Suprapubic skin (tissue), 4 donors: ENCODE results near the gene NINL. TPM values are rescaled to one million over a fixed set of nuclear protein-coding genes. Genes with fewer than 3 reads are reported as not detected.

Experiments
- DNase-seq, 2 donors: peaks; one replicate each; pipeline ENCODE4 v3.0.0-alpha.2; 2019; ENCODE audit warnings: low spot score in 2 of 2
- H3K27ac ChIP-seq: fragments of 200-600 bp; sonication (generic); one replicate; pipeline ENCODE4 v1.5.1; 2019
- H3K27me3 ChIP-seq: fragments of 200-600 bp; sonication (generic); one replicate; pipeline ENCODE4 v1.5.1; 2019
- H3K36me3 ChIP-seq: fragments of 200-600 bp; sonication (generic); one replicate; pipeline ENCODE4 v1.5.1; 2019
- H3K4me1 ChIP-seq: fragments of 200-600 bp; sonication (generic); one replicate; pipeline ENCODE4 v1.5.1; 2019
- H3K4me3 ChIP-seq: fragments of 200-600 bp; sonication (generic); one replicate; pipeline ENCODE4 v1.5.1; 2019; ENCODE audit warnings: mild to moderate bottlenecking
- H3K9me3 ChIP-seq: fragments of 200-600 bp; sonication (generic); one replicate; pipeline ENCODE4 v1.5.1; 2019
- EP300 ChIP-seq: sonication (generic); formaldehyde crosslinking; IDR thresholded peaks from one replicate; pipeline ENCODE4 v1.6.1; 2017; ENCODE audit warnings: antibody characterized with exemption
- POLR2A ChIP-seq, 2 donors: fragments of 450-650 bp; IDR thresholded peaks; one replicate each; pipeline ENCODE4 v1.6.1; 2017; ENCODE audit warnings: antibody characterized with exemption in 2 of 2, mild to moderate bottlenecking in 2 of 2, moderate library complexity in 2 of 2
- POLR2AphosphoS5 ChIP-seq, 3 donors: sonication (generic); formaldehyde crosslinking; IDR thresholded peaks; one replicate each; pipeline ENCODE4 v1.6.1; 2017; ENCODE audit warnings: antibody characterized with exemption in 3 of 3
- WGBS: methylation state at CpG from one replicate; pipeline ENCODE4 v1.1.5; 2018; 5-methylcytosine and 5-hydroxymethylcytosine counted together
- total RNA-seq, 4 donors: library from RNA; depleted of rRNA; stranded (reverse); fragments of >200 nt; gene quantifications; one replicate each; pipeline ENCODE4 v1.1.0, GENCODE V29; 2016
- TF ChIP-seq, protein P1 (sequence below), 2 donors: fragments of 200-600 bp in 1 of 2; fragments of 450-650 bp in 1 of 2; sonication (generic) in 1 of 2; IDR thresholded peaks; one replicate each; pipeline ENCODE4 v1.5.1; 2016 to 2019; ENCODE audit warnings: antibody characterized with exemption in 2 of 2, mild to moderate bottlenecking in 1 of 2, moderate library complexity in 1 of 2

Gene NINL
- total RNA-seq, 4 donors from 2014 or later: 2.0 to 6.9 (median 2.6) TPM

DNA sequence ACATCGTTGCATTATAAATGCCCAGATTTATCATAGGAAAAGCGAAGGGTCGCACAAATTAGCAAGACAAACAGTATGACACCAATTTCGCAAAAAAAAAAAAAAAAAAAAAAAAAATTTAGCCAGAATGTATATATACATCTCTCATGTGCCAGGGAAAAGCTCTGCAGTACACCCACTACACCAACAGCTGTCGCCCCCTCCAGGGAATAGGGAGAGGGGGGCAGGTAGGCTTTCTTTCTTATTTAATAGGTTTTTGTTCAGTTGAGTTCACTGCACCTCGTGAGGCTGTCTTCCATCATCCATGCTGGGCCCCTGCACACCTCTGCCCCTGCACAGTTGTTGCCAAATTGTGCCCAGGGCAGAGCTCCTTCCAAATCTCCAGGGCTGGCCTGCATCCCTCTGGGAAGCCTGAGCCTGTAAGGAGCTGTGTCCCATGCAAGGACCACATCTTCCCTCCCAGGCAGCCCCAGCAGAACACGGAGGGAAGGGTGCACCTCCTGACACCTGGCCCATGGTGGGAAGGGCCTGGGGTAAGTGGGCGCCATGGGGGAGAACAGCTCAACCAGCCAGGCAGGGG lies 85.4 kb downstream of the NINL start:
- H3K4me3 ChIP-seq: no peak overlapping the region
- H3K36me3 ChIP-seq: peaks cover 17% of the 10 kb centered on the region
- H3K27ac ChIP-seq: no peak overlapping the region
- no peaks in the 10 kb centered on the region for H3K9me3 ChIP-seq
- H3K4me1 ChIP-seq: peaks cover 6% of the 10 kb centered on the region
- no peaks in the 10 kb centered on the region for H3K27me3 ChIP-seq
- no peak for TF ChIP-seq EP300
- TF ChIP-seq, protein P1, sequence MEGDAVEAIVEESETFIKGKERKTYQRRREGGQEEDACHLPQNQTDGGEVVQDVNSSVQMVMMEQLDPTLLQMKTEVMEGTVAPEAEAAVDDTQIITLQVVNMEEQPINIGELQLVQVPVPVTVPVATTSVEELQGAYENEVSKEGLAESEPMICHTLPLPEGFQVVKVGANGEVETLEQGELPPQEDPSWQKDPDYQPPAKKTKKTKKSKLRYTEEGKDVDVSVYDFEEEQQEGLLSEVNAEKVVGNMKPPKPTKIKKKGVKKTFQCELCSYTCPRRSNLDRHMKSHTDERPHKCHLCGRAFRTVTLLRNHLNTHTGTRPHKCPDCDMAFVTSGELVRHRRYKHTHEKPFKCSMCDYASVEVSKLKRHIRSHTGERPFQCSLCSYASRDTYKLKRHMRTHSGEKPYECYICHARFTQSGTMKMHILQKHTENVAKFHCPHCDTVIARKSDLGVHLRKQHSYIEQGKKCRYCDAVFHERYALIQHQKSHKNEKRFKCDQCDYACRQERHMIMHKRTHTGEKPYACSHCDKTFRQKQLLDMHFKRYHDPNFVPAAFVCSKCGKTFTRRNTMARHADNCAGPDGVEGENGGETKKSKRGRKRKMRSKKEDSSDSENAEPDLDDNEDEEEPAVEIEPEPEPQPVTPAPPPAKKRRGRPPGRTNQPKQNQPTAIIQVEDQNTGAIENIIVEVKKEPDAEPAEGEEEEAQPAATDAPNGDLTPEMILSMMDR (IDR thresholded peaks at IDR 0.05): no peak
- TF ChIP-seq POLR2A (IDR thresholded peaks at IDR 0.05): no peak
- no peak for TF ChIP-seq POLR2AphosphoS5 (IDR thresholded peaks at IDR 0.05)
- DNase-seq: no peak
- WGBS: 90% methylated on average over 8 of the region's 8 CpGs

DNA sequence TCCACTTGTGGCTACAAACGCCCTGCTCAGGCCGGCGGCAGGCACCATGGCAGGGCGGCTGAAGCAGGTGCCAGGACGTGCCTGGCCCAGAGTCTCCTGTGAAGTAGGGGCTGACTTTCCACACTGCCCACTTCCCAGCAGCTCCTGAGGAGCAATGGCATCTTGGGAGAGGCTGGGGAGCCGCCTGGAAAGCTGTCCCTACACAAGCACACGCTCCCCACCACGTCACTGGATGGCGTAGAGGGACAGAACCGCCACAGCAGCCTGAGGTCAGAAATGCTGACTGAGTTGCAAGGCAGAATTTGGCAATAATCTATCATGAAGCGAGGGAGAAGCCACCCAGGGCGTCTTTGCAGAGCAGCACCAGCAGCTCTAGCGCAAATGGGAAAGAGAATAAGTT lies 86.3 kb downstream of the NINL start:
- Histone ChIP-seq H3K36me3 (peaks cover 15% of the 10 kb centered on the region), H3K27ac (no peak overlapping the region), H3K27me3 (no peaks in the 10 kb centered on the region), H3K9me3 (no peaks in the 10 kb centered on the region), H3K4me1 (peaks cover 6% of the 10 kb centered on the region), H3K4me3 (no peak overlapping the region)
- WGBS: 88% methylated on average over 13 of the region's 13 CpGs
- DNase-seq: no peak
- TF ChIP-seq POLR2A (IDR thresholded peaks at IDR 0.05): no peak
- no peak for TF ChIP-seq EP300
- no peak for TF ChIP-seq POLR2AphosphoS5 (IDR thresholded peaks at IDR 0.05)
- TF ChIP-seq, protein P1 (IDR thresholded peaks at IDR 0.05): no peak

DNA sequence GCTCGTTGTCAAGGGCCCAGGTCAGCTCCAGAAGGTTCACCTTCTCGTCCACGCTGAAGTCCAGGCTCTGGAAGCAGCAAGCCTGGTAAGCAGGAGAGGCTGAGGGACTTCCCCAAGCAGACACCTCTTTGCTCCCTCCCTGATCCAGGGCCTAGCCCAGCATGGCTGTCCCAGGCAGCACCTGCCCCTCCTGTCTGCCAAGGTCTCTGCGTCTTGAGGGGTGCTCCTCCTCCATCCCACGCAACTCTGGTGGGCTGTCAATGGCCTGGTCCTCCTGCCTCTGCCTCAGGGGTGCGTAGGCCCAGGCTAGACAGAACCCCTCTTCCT lies 87.1 kb downstream of the NINL start:
- H3K9me3 ChIP-seq: no peaks in the 10 kb centered on the region
- H3K4me1 ChIP-seq: peaks cover 6% of the 10 kb centered on the region
- TF ChIP-seq POLR2A (IDR thresholded peaks at IDR 0.05) (no peak), EP300 (no peak), POLR2AphosphoS5 (IDR thresholded peaks at IDR 0.05) (no peak)
- TF ChIP-seq, protein P1 (IDR thresholded peaks at IDR 0.05): no peak
- no peak overlapping the region for H3K27ac ChIP-seq
- no peaks in the 10 kb centered on the region for H3K27me3 ChIP-seq
- H3K36me3 ChIP-seq: peaks cover 8% of the 10 kb centered on the region
- H3K4me3 ChIP-seq: no peak overlapping the region
- 100% methylated on average over 6 of the region's 6 CpGs for WGBS
- DNase-seq: no peak

DNA sequence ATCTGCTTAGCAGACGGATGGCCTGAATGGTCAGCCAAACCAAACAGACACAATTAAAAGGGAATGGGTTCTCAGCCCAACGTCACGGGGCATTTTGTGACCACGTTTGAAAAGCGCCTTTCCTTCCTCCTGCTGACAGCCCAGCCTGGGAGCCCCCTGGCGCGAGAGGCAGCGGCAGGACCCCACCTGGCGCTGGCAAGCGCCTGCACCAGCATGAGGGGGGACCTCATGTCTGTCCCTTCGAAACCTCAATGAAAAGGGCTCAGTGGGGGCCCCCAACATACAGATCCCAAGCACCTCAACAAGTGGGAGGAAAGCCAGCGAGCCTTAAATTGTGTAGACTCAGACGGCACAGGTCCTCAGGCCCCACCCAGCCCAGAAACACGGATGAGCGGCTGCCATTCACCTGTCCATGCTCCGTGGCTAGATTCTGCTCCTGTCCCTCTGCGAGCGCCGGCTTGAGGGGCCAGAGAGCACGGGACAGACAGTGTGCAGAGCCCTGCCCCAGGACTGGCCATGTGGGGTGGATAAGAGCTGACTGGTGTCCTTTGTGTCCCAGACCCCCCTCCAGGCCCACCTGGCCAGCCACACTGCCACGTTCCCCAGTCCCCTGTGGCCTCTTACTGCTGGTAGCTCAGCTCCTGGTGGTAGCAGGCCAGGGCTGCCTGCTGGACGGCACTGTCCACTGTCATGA lies 87.6 kb downstream of the NINL start:
- no peak overlapping the region for H3K27ac ChIP-seq
- H3K9me3 ChIP-seq: no peaks in the 10 kb centered on the region
- TF ChIP-seq, protein P1 (IDR thresholded peaks at IDR 0.05): no peak
- no peak for TF ChIP-seq POLR2A (IDR thresholded peaks at IDR 0.05)
- TF ChIP-seq POLR2AphosphoS5 (IDR thresholded peaks at IDR 0.05): no peak
- no peak for TF ChIP-seq EP300
- DNase-seq: peak in 1 of 2 donors; percentile 61
- 82% methylated on average over 15 of the region's 22 CpGs for WGBS
- peaks cover 3% of the 10 kb centered on the region for H3K36me3 ChIP-seq
- H3K27me3 ChIP-seq: no peaks in the 10 kb centered on the region
- no peak overlapping the region for H3K4me3 ChIP-seq
- H3K4me1 ChIP-seq: peaks cover 6% of the 10 kb centered on the region

DNA sequence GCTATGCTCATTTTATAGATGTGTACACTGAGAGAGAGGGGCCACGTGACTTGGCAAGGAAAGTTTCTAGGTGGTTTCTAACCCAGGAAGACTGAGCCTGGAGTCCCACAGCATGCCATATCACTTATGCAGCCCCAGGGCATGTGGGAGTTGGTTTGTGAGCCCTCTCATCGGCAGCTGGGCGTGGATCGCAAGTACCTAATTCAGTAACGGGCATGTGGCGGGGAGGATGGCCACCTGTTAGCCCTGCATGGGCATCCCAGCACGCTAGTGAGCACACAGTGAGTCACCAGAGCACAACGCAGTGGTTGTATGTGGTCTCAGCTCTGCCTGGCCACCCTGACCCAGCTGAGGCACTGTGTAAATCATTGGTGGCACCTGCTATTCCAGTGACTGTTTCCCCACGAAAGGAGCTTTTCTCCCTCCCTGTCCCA lies 88.3 kb downstream of the NINL start:
- DNase-seq: peak in 1 of 2 donors; percentile 62
- WGBS: 54% methylated on average over 8 of the region's 9 CpGs
- H3K27me3 ChIP-seq: no peaks in the 10 kb centered on the region
- H3K4me3 ChIP-seq: no peak overlapping the region
- peaks cover 6% of the 10 kb centered on the region for H3K4me1 ChIP-seq
- no peaks in the 10 kb centered on the region for H3K9me3 ChIP-seq
- no peaks in the 10 kb centered on the region for H3K36me3 ChIP-seq
- TF ChIP-seq, protein P1 (IDR thresholded peaks at IDR 0.05): no peak
- no peak for TF ChIP-seq POLR2AphosphoS5 (IDR thresholded peaks at IDR 0.05)
- TF ChIP-seq EP300: no peak
- TF ChIP-seq POLR2A (IDR thresholded peaks at IDR 0.05): no peak
- H3K27ac ChIP-seq: no peak overlapping the region
